IMR-90 (cell line): ENCODE data around the gene CHPF. TPM values are rescaled to one million over a fixed set of nuclear protein-coding genes. Genes with fewer than 3 reads are reported as not detected.

Experiments
- ATAC-seq: fragments of 200-7000 bp; cut with Tn5 transposase; 2 replicates; pipeline ENCODE4 v1.9.1; 2020; ENCODE audit warnings: low read depth, mild to moderate bottlenecking, moderate library complexity
- BruUV-seq: library from RNA; stranded (reverse); fragments of 400-500 nt; replicated peaks from 2 replicates; lab custom pipeline; 2021; lab: Mats Ljungman, UMichigan
- CTCF ChIA-PET: fragments of 300-600 bp; formaldehyde crosslinking; extraction: SDS; loops from one replicate; lab custom pipeline; 2021; ENCODE audit warnings: antibody characterized with exemption; lab: Yijun Ruan, JAX
- POLR2A ChIA-PET: fragments of 300-600 bp; sonication (Branson Sonifier 250); formaldehyde crosslinking; loops from one replicate; lab custom pipeline; 2022; ENCODE audit warnings: antibody characterized with exemption; ENCODE audit not compliant: unreplicated experiment; lab: Charles Lee
- DNase-seq: peaks from one replicate; pipeline ENCODE4 v3.0.0; 2013
- H2AFZ ChIP-seq: replicated peaks from 2 replicates; pipeline ENCODE3; 2013; ENCODE audit warnings: low read length, mild to moderate bottlenecking; ENCODE audit not compliant: poor library complexity
- H2AK5ac ChIP-seq: 2 replicates; pipeline ENCODE4 v1.6.1; 2013; ENCODE audit warnings: low read depth, low read length, inconsistent platforms
- H2AK9ac ChIP-seq: replicated peaks from 2 replicates; pipeline ENCODE3; 2013; ENCODE audit warnings: mild to moderate bottlenecking, low read depth, low read length, moderate library complexity; ENCODE audit not compliant: poor library complexity
- H2BK120ac ChIP-seq: 2 replicates; pipeline ENCODE4 v1.6.1; 2013; ENCODE audit warnings: low read depth, low read length, inconsistent platforms
- H2BK15ac ChIP-seq: 3 replicates; pipeline ENCODE4 v1.6.1; 2013; ENCODE audit warnings: low read depth, low read length, inconsistent platforms
- H2BK20ac ChIP-seq: 2 replicates; pipeline ENCODE4 v1.6.1; 2013; ENCODE audit warnings: low read depth, mild to moderate bottlenecking, inconsistent platforms, low read length, moderate library complexity
- H2BK5ac ChIP-seq: 2 replicates; pipeline ENCODE4 v1.6.1; 2013; ENCODE audit warnings: mild to moderate bottlenecking, low read depth, low read length, inconsistent platforms; ENCODE audit not compliant: poor library complexity, severe bottlenecking
- H3K14ac ChIP-seq: replicated peaks from 2 replicates; pipeline ENCODE4 v1.6.1; 2013; ENCODE audit warnings: low read depth, low read length, inconsistent platforms
- H3K18ac ChIP-seq: 2 replicates; pipeline ENCODE4 v1.6.1; 2013; ENCODE audit warnings: low read depth, low read length, control low read depth
- H3K23ac ChIP-seq: 2 replicates; pipeline ENCODE4 v1.6.1; 2013; ENCODE audit warnings: low read depth, low read length, inconsistent platforms
- H3K27ac ChIP-seq: 2 replicates; pipeline ENCODE4 v1.5.1; 2013; ENCODE audit warnings: mild to moderate bottlenecking, control low read depth, low read length; ENCODE audit not compliant: insufficient read depth
- H3K27me3 ChIP-seq: 2 replicates; pipeline ENCODE4 v1.6.1; 2013; ENCODE audit warnings: low read length; ENCODE audit not compliant: control insufficient read depth, insufficient read depth
- H3K36me3 ChIP-seq: 2 replicates; pipeline ENCODE4 v1.6.1; 2013; ENCODE audit warnings: low read length, mixed read lengths; ENCODE audit not compliant: control insufficient read depth, insufficient read depth
- H3K4ac ChIP-seq: 2 replicates; pipeline ENCODE4 v1.6.1; 2013; ENCODE audit warnings: low read depth, low read length, inconsistent platforms
- H3K4me1 ChIP-seq: 2 replicates; pipeline ENCODE4 v1.6.1; 2013; ENCODE audit warnings: low read length, mixed read lengths; ENCODE audit not compliant: control insufficient read depth, insufficient read depth
- H3K4me2 ChIP-seq: 2 replicates; pipeline ENCODE4 v1.6.1; 2013; ENCODE audit warnings: low read depth, mild to moderate bottlenecking, control low read depth, low read length, moderate library complexity
- H3K4me3 ChIP-seq: 2 replicates; pipeline ENCODE4 v1.5.1; 2013; ENCODE audit warnings: low read depth, mild to moderate bottlenecking, control low read depth, low read length, moderate library complexity; ENCODE audit not compliant: insufficient read depth
- H3K56ac ChIP-seq: 2 replicates; pipeline ENCODE4 v1.6.1; 2013; ENCODE audit warnings: low read length, inconsistent platforms; ENCODE audit not compliant: insufficient read depth; ENCODE audit errors: extremely low read depth
- H3K79me1 ChIP-seq, 2 experiments: 2 replicates each; pipeline ENCODE4 v1.6.1; 2013; ENCODE audit warnings: low read length in 2 of 2, inconsistent platforms in 1 of 2, low read depth in 1 of 2
- H3K9ac ChIP-seq: 2 replicates; pipeline ENCODE4 v1.6.1; 2013; ENCODE audit warnings: low read depth, low read length, control low read depth
- H3K9me1 ChIP-seq: 2 replicates; pipeline ENCODE4 v1.6.1; 2013; ENCODE audit warnings: low read length, inconsistent platforms; ENCODE audit not compliant: insufficient read depth
- H3K9me3 ChIP-seq: 2 replicates; pipeline ENCODE4 v1.6.1; 2013; ENCODE audit warnings: low read length; ENCODE audit not compliant: control insufficient read depth, insufficient read depth
- H4K20me1 ChIP-seq: 2 replicates; pipeline ENCODE4 v1.6.1; 2013; ENCODE audit warnings: low read length, inconsistent platforms; ENCODE audit not compliant: insufficient read depth
- H4K5ac ChIP-seq: 2 replicates; pipeline ENCODE4 v1.6.1; 2013; ENCODE audit warnings: mild to moderate bottlenecking, low read depth, low read length, control low read depth
- H4K8ac ChIP-seq, 2 experiments: 2 replicates each; pipeline ENCODE4 v1.6.1; 2013; ENCODE audit warnings: low read depth in 2 of 2, low read length in 2 of 2, control low read depth in 1 of 2, inconsistent platforms in 1 of 2
- H4K91ac ChIP-seq: 2 replicates; pipeline ENCODE4 v1.6.1; 2013; ENCODE audit warnings: low read depth, low read length, inconsistent platforms; ENCODE audit not compliant: insufficient read depth
- BHLHE40 ChIP-seq: fragments of 150-350 bp; IDR thresholded peaks from 2 replicates; pipeline ENCODE4 v1.6.1; 2016; ENCODE audit warnings: mild to moderate bottlenecking, low read depth, low read length
- CTCF ChIP-seq: conservative IDR thresholded peaks from 2 replicates; pipeline ENCODE4 v1.5.1; 2012; ENCODE audit warnings: mild to moderate bottlenecking, low read depth, low read length, improper control_type of control experiment
- ELK1 ChIP-seq: fragments of 150-350 bp; IDR thresholded peaks from 2 replicates; pipeline ENCODE4 v1.6.1; 2016; ENCODE audit warnings: low read depth, mild to moderate bottlenecking, low read length, moderate library complexity, borderline replicate concordance
- FOS ChIP-seq: fragments of 150-350 bp; IDR thresholded peaks from 2 replicates; pipeline ENCODE4 v1.6.1; 2016; ENCODE audit warnings: low read depth, low read length
- MAFK ChIP-seq: IDR thresholded peaks from 2 replicates; pipeline ENCODE4 v1.6.1; 2012; ENCODE audit warnings: low read depth, low read length, improper control_type of control experiment
- MAZ ChIP-seq: IDR thresholded peaks from 2 replicates; pipeline ENCODE4 v1.6.1; 2012; ENCODE audit warnings: low read depth, mild to moderate bottlenecking, low read length, improper control_type of control experiment, moderate library complexity, borderline replicate concordance
- MXI1 ChIP-seq: IDR thresholded peaks from 2 replicates; pipeline ENCODE4 v1.6.1; 2012; ENCODE audit warnings: low read depth, mild to moderate bottlenecking, low read length, moderate library complexity, borderline replicate concordance
- NFE2L2 ChIP-seq: fragments of 150-350 bp; IDR thresholded peaks from 2 replicates; pipeline ENCODE4 v1.6.1; 2016; ENCODE audit warnings: low read depth, mild to moderate bottlenecking, low read length
- RCOR1 ChIP-seq: IDR thresholded peaks from 2 replicates; pipeline ENCODE4 v1.6.1; 2012; ENCODE audit warnings: mild to moderate bottlenecking, low read length, improper control_type of control experiment; ENCODE audit not compliant: insufficient replicate concordance
- WGBS, 2 experiments: methylation state at CpG; one replicate each; pipeline versions ENCODE4 v1.1.5 to v1.1.7; 2013; ENCODE audit warnings: missing lambda C conversion rate in 2 of 2; ENCODE audit not compliant: insufficient read length in 1 of 2; ENCODE audit errors: extremely low coverage in 2 of 2; 5-methylcytosine and 5-hydroxymethylcytosine counted together
- dilution Hi-C: fragments of 300-500 bp; cut with HindIII; formaldehyde crosslinking; loops from one replicate; pipeline ENCODE4 v1.14.3; 2018; ENCODE audit warnings: low sequenced_read_pairs; ENCODE audit not compliant: unreplicated experiment
- in situ Hi-C: fragments of 300-500 bp; cut with MboI; formaldehyde crosslinking; loops from 3 replicates; pipeline ENCODE4 v1.14.3; 2019; ENCODE audit warnings: low sequenced_read_pairs, inconsistent platforms, mixed read lengths
- intact Hi-C: fragments of 100-400 bp; cut with micrococcal nuclease; formaldehyde crosslinking; loops from 2 replicates; pipeline ENCODE4 v1.10.0; 2022
- polyA plus RNA-seq, 3 experiments: library from polyadenylated mRNA; depleted of rRNA; stranded (reverse); fragments of >200 nt; gene quantifications; 2 replicates each; pipeline ENCODE4 v1.2.3, GENCODE V29; 2012; ENCODE audit warnings: low replicate concordance in 1 of 3
- total RNA-seq: library from RNA; depleted of rRNA; stranded (reverse); fragments of >200 nt; gene quantifications from 2 replicates; pipeline ENCODE4 v1.2.3, GENCODE V29; 2012
- TF ChIP-seq, protein P1 (sequence below): fragments of 150-350 bp; IDR thresholded peaks from 2 replicates; pipeline ENCODE4 v1.6.1; 2017; ENCODE audit warnings: mild to moderate bottlenecking, antibody characterized with exemption, low read length, low read depth

CHPF gene
- total and polyA plus RNA-seq, 2 of the 4 experiments (the other 2 are of a cell fraction): 24.0 to 115 TPM

GRCh38 chr2:219508971-219509779 lies 34.4 kb downstream of the CHPF start:
- no peak overlapping the region for H4K91ac ChIP-seq
- no peak overlapping the region for H2BK5ac ChIP-seq
- H3K36me3 ChIP-seq: peaks cover 29% of the 10 kb centered on the region
- peak overlapping the region; percentile 85 for H2AK9ac ChIP-seq
- ChIA-PET CTCF (interaction anchor here (1.0 to 2.0 kb wide), 8 partner anchors 10 to 106 kb away, joined by 3 to 28 read pairs (median 6); partner anchors contain the start of gene GMPPA), POLR2A (interaction anchor here (0.6 to 0.8 kb wide), 2 partner anchors 9 to 11 kb away, joined by 3 to 4 read pairs; partner anchors contain the start of gene GMPPA)
- TF ChIP-seq, protein P1, sequence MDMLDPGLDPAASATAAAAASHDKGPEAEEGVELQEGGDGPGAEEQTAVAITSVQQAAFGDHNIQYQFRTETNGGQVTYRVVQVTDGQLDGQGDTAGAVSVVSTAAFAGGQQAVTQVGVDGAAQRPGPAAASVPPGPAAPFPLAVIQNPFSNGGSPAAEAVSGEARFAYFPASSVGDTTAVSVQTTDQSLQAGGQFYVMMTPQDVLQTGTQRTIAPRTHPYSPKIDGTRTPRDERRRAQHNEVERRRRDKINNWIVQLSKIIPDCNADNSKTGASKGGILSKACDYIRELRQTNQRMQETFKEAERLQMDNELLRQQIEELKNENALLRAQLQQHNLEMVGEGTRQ: no peak
- TF ChIP-seq RCOR1 (no peak), ELK1 (no peak), FOS (no peak), MAZ (no peak), MXI1 (no peak), MAFK (no peak), CTCF (no peak), BHLHE40 (no peak), NFE2L2 (no peak)
- no peak overlapping the region; the same call in 1 of the 2 replicates for H3K4me2 ChIP-seq
- no peak overlapping the region for H3K4ac ChIP-seq
- peak; percentile 37 for ATAC-seq
- H3K9ac ChIP-seq: no peak overlapping the region
- no peak overlapping the region for H3K14ac ChIP-seq
- H3K9me1 ChIP-seq: no peaks in the 10 kb centered on the region
- WGBS, 2 experiments: 0% methylated on average over 1 of the region's 14 CpGs; no CpG with 5 or more reads in 1 of the 2 experiments
- dilution Hi-C loops (no loop called here), in situ Hi-C loops (no loop called here), intact Hi-C loops (loop anchor here (1.0 kb wide), 1 partner anchor 21 kb away; no protein-coding TSS in a partner anchor)
- H3K23ac ChIP-seq: no peak overlapping the region
- H3K4me1 ChIP-seq: peaks cover 5% of the 10 kb centered on the region; the same call in 1 of the 2 replicates
- no peak overlapping the region for H3K56ac ChIP-seq
- no peaks in the 10 kb centered on the region for H4K20me1 ChIP-seq
- no peak overlapping the region for H3K4me3 ChIP-seq
- H2AK5ac ChIP-seq: no peak overlapping the region
- H3K79me1 ChIP-seq: no peaks in the 10 kb centered on the region
- no peak overlapping the region for H4K5ac ChIP-seq
- no peak overlapping the region for H2BK15ac ChIP-seq
- no peak overlapping the region for H3K27ac ChIP-seq
- H2BK20ac ChIP-seq: no peak overlapping the region
- peaks cover 38% of the 10 kb centered on the region for H3K27me3 ChIP-seq
- H4K8ac ChIP-seq: no peak overlapping the region
- BruUV-seq: no TSS peak
- DNase-seq: no peak
- no peak overlapping the region for H3K18ac ChIP-seq
- H2BK120ac ChIP-seq: no peak overlapping the region
- H2AFZ ChIP-seq: peak overlapping the region; percentile 75
- no peaks in the 10 kb centered on the region for H3K9me3 ChIP-seq
